HG03575 (cell line): ENCODE results near the gene IL21.
A peak's percentile ranks its signal among the peaks of the same experiment; 100 is the strongest.
"Not testable (repeated sequence)": the region's sequence is repeated elsewhere in the genome, so short reads cannot be mapped to it uniquely, and the experiment has no call there.

Experiments
- ATAC-seq: cut with Tn5 transposase; IDR thresholded peaks from one replicate; pipeline ENCODE4 v1.9.1; 2021; ENCODE audit not compliant: unreplicated experiment, insufficient number of reproducible peaks, low FRiP score; ENCODE audit errors: extremely low read depth

The IL21 gene

GRCh38 chr4:122588453-122589238, 32.2 kb downstream of the IL21 start:
- no peak for ATAC-seq

GRCh38 chr4:122584519-122584918, 36.3 kb downstream of the IL21 start:
- ATAC-seq: peak; percentile 55

DNA sequence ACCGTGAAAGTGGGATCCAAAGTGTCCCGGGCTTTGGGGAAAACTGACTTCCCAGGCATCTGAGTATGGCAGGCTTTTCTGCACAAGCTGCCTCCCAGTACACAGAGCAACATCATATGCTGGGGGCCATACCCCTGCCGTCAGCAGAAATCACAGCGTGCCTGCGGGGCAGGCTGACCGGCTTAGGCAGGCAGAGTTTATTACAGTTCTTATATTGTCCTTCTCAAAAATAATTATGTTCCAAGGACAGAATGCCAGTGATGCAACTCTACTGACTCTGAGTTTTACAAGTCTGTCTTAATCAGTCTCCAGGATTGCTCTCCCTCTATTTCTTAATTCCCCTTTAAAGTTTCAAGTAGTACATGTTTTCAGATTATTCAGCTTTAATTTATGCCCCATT, 37.0 kb downstream of the IL21 start:
- ATAC-seq: no peak

GRCh38 chr4:122577808-122578781, 42.8 kb downstream of the IL21 start:
- ATAC-seq: no peak

- ATAC-seq: no peak
Measured at GRCh38 chr4:122577189-122577553, 43.7 kb downstream of the IL21 start.

- no peak for ATAC-seq
Measured at GRCh38 chr4:122576261-122577188, 44.3 kb downstream of the IL21 start.

GRCh38 chr4:122574347-122574746, 46.5 kb downstream of the IL21 start:
- ATAC-seq: not testable (repeated sequence)

DNA sequence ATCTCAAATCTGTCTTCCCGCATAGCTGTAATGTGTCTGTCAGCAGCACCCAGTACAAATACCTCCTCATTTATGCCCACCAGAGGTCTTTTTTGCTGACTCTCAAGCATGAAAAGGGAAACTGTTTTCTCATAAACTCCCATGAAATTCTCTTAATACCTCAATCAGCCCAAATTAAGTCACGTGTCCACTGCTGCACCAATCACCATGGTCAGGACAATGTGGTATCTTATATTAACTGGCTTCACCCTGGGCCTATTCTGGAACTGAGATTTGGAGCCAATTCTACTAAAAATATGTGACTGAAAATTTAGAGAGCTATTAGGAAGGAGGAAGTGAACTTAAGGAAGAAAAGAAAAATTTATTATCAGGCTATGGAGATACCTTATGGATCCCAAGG, 58.4 kb downstream of the IL21 start:
- ATAC-seq: no peak
